WTC11 (cell line): ENCODE measurements around the gene ANKRD13C. TPM values are rescaled to one million over a fixed set of nuclear protein-coding genes. Genes with fewer than 3 reads are reported as not detected.

Source experiments
- ATAC-seq: fragments of 200-7000 bp; cut with Tn5 transposase; 2 replicates; pipeline ENCODE4 v1.10.0; 2021; ENCODE audit warnings: mild to moderate bottlenecking, moderate library complexity
- CTCF ChIA-PET: fragments of 300-600 bp; sonication (Branson Sonifier 250); formaldehyde crosslinking; loops from one replicate; lab custom pipeline; 2021; ENCODE audit warnings: antibody characterized with exemption; lab: Charles Lee
- POLR2A ChIA-PET: fragments of 350-600 bp; sonication (Branson Sonifier 250); formaldehyde crosslinking; loops from one replicate; lab custom pipeline; 2021; ENCODE audit warnings: antibody characterized with exemption; lab: Charles Lee
- DNase-seq: peaks from one replicate; pipeline ENCODE4 v3.0.0; 2021; ENCODE audit warnings: low spot score
- H3K27ac Mint-ChIP-seq: 2 replicates; pipeline ENCODE4 v1.8.0; 2021; ENCODE audit warnings: mixed read lengths
- H3K27me3 Mint-ChIP-seq: 2 replicates; pipeline ENCODE4 v1.8.0; 2021; ENCODE audit warnings: low read depth, mild to moderate bottlenecking, moderate library complexity, mixed read lengths
- H3K36me3 Mint-ChIP-seq: 2 replicates; pipeline ENCODE4 v1.8.0; 2021; ENCODE audit warnings: mixed read lengths
- H3K4me1 Mint-ChIP-seq: 2 replicates; pipeline ENCODE4 v1.8.0; 2022; ENCODE audit warnings: mixed read lengths
- H3K4me3 Mint-ChIP-seq: 2 replicates; pipeline ENCODE4 v1.8.0; 2021; ENCODE audit warnings: mild to moderate bottlenecking, moderate library complexity, mixed read lengths
- H3K9me3 Mint-ChIP-seq: 2 replicates; pipeline ENCODE4 v1.8.0; 2021; ENCODE audit warnings: mixed read lengths
- ATF1 ChIP-seq: sonication (generic); formaldehyde crosslinking; IDR thresholded peaks from 2 replicates; pipeline ENCODE4 v1.8.1; 2023; ENCODE audit warnings: mild to moderate bottlenecking, moderate library complexity, missing genetic modification reagents
- EMX1 ChIP-seq: fragments of 250-450 bp; sonication (Bioruptor Pico); IDR thresholded peaks from 2 replicates; pipeline ENCODE4 v1.8.0; 2021; ENCODE audit warnings: mild to moderate bottlenecking
- FOXK1 ChIP-seq: sonication (generic); formaldehyde crosslinking; IDR thresholded peaks from 2 replicates; pipeline ENCODE4 v1.8.0; 2022; ENCODE audit warnings: mild to moderate bottlenecking, moderate library complexity, missing genetic modification reagents
- GTF2I ChIP-seq: fragments of 250-450 bp; sonication (Bioruptor Pico); conservative IDR thresholded peaks from 2 replicates; pipeline ENCODE4 v1.4.0; 2021; ENCODE audit warnings: mild to moderate bottlenecking
- KAT7 ChIP-seq: sonication (generic); formaldehyde crosslinking; IDR thresholded peaks from 2 replicates; pipeline ENCODE4 v1.8.1; 2023; ENCODE audit warnings: missing genetic modification reagents, mild to moderate bottlenecking, borderline replicate concordance
- MYBL2 ChIP-seq: sonication (generic); formaldehyde crosslinking; IDR thresholded peaks from 2 replicates; pipeline ENCODE4 v1.8.1; 2023; ENCODE audit warnings: mild to moderate bottlenecking, moderate library complexity, missing genetic modification reagents
- NFE2L1 ChIP-seq: sonication (generic); formaldehyde crosslinking; IDR thresholded peaks from 2 replicates; pipeline ENCODE4 v1.8.1; 2023; ENCODE audit warnings: missing genetic modification reagents
- NR2C2 ChIP-seq: sonication (generic); formaldehyde crosslinking; IDR thresholded peaks from 2 replicates; pipeline ENCODE4 v1.8.0; 2022; ENCODE audit warnings: mild to moderate bottlenecking, missing genetic modification reagents
- OVOL2 ChIP-seq: fragments of 250-450 bp; sonication (Bioruptor Pico); IDR thresholded peaks from 2 replicates; pipeline ENCODE4 v1.9.0; 2021; ENCODE audit warnings: mild to moderate bottlenecking, borderline replicate concordance
- SMAD3 ChIP-seq: sonication (generic); formaldehyde crosslinking; IDR thresholded peaks from 2 replicates; pipeline ENCODE4 v1.8.0; 2022; ENCODE audit warnings: missing genetic modification reagents, mild to moderate bottlenecking, borderline replicate concordance
- SMAD4 ChIP-seq: sonication (generic); formaldehyde crosslinking; IDR thresholded peaks from 2 replicates; pipeline ENCODE4 v1.8.0; 2022; ENCODE audit warnings: mild to moderate bottlenecking, missing genetic modification reagents
- TEAD1 ChIP-seq: sonication (generic); formaldehyde crosslinking; IDR thresholded peaks from 2 replicates; pipeline ENCODE4 v1.8.0; 2022; ENCODE audit warnings: mild to moderate bottlenecking, missing genetic modification reagents
- ZNF121 ChIP-seq: sonication (generic); formaldehyde crosslinking; IDR thresholded peaks from 2 replicates; pipeline ENCODE4 v1.8.0; 2023; ENCODE audit warnings: missing genetic modification reagents
- ZNF232 ChIP-seq: sonication (generic); formaldehyde crosslinking; IDR thresholded peaks from 2 replicates; pipeline ENCODE4 v1.8.0; 2022; ENCODE audit warnings: mild to moderate bottlenecking, missing genetic modification reagents
- ZNF423 ChIP-seq: fragments of 250-450 bp; sonication (Bioruptor Pico); IDR thresholded peaks from 2 replicates; pipeline ENCODE4 v2.1.2; 2022; ENCODE audit warnings: mild to moderate bottlenecking, moderate library complexity
- total RNA-seq: library from RNA; stranded (reverse); gene quantifications from 3 replicates; pipeline ENCODE4 v1.2.3, GENCODE V29; 2021
- TF ChIP-seq, protein P1 (sequence below): sonication (generic); formaldehyde crosslinking; IDR thresholded peaks from 2 replicates; pipeline ENCODE4 v1.8.0; 2023; ENCODE audit warnings: mild to moderate bottlenecking, missing genetic modification reagents
- TF ChIP-seq, protein P2 (sequence below): sonication (generic); formaldehyde crosslinking; IDR thresholded peaks from 2 replicates; pipeline ENCODE4 v1.8.0; 2022; ENCODE audit warnings: missing genetic modification reagents
- TF ChIP-seq, protein P3 (sequence below): sonication (generic); formaldehyde crosslinking; IDR thresholded peaks from 2 replicates; pipeline ENCODE4 v1.8.1; 2022; ENCODE audit warnings: low read depth, mild to moderate bottlenecking, moderate library complexity, missing genetic modification reagents, borderline replicate concordance
- TF ChIP-seq, protein P4 (sequence below): sonication (generic); formaldehyde crosslinking; IDR thresholded peaks from 2 replicates; pipeline ENCODE4 v1.8.0; 2023; ENCODE audit warnings: missing genetic modification reagents
- TF ChIP-seq, protein P5 (sequence below): sonication (generic); formaldehyde crosslinking; IDR thresholded peaks from 2 replicates; pipeline ENCODE4 v1.8.0; 2022; ENCODE audit warnings: mild to moderate bottlenecking, missing genetic modification reagents
- TF ChIP-seq, protein P6 (sequence below): sonication (generic); formaldehyde crosslinking; IDR thresholded peaks from 2 replicates; pipeline ENCODE4 v1.8.1; 2023; ENCODE audit warnings: mild to moderate bottlenecking, moderate library complexity, missing genetic modification reagents

The ANKRD13C gene
- total RNA-seq, 1 experiment from 2014 or later, result 22.5 TPM

DNA sequence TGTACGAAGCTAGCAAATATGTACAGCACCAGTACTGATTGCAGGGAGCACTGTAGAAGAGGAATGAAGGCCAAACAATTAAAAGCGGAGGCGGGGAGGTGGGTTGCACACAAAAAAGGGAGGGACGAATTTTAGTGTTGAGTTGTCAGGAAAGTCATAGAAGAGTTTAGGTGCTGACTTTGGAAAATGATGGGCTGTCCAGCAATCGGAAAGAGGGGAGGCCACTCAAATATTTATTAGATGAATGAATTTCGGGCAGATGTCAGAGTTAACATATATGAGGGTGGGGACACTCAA is 537 bp upstream of the ANKRD13C start:
- ChIA-PET POLR2A (interaction anchor here (0.9 to 4.5 kb wide), 5 partner anchors 9 to 149 kb away, joined by 3 to 125 read pairs (median 4); partner anchors contain the start of gene CTH), CTCF (interaction anchor here (1.4 to 3.0 kb wide), 2 partner anchors 56 to 132 kb away, joined by 3 to 19 read pairs; partner anchors contain the start of gene CTH)
- no peak for DNase-seq
- Mint-ChIP-seq H3K27me3 (no peaks in the 10 kb centered on the region), H3K9me3 (no peaks in the 10 kb centered on the region), H3K4me1 (peaks cover 26% of the 10 kb centered on the region)
- TF ChIP-seq ZNF232 (CRISPR knock-in tag) (peak; percentile 15; the same call in 1 of the 2 replicates), TEAD1 (CRISPR knock-in tag) (0 out of 2 replicates have a peak, but pooled peaks have one; percentile 3), ZNF423 (CRISPR knock-in tag) (no peak), NFE2L1 (CRISPR knock-in tag) (no peak), EMX1 (CRISPR knock-in tag) (no peak), GTF2I (CRISPR knock-in tag) (peak; percentile 74; the same call in 1 of the 2 replicates), ATF1 (no peak), MYBL2 (CRISPR knock-in tag) (no peak), FOXK1 (CRISPR knock-in tag) (no peak), KAT7 (CRISPR knock-in tag) (0 out of 2 replicates have a peak, but pooled peaks have one; percentile 81)
- TF ChIP-seq, protein P1, sequence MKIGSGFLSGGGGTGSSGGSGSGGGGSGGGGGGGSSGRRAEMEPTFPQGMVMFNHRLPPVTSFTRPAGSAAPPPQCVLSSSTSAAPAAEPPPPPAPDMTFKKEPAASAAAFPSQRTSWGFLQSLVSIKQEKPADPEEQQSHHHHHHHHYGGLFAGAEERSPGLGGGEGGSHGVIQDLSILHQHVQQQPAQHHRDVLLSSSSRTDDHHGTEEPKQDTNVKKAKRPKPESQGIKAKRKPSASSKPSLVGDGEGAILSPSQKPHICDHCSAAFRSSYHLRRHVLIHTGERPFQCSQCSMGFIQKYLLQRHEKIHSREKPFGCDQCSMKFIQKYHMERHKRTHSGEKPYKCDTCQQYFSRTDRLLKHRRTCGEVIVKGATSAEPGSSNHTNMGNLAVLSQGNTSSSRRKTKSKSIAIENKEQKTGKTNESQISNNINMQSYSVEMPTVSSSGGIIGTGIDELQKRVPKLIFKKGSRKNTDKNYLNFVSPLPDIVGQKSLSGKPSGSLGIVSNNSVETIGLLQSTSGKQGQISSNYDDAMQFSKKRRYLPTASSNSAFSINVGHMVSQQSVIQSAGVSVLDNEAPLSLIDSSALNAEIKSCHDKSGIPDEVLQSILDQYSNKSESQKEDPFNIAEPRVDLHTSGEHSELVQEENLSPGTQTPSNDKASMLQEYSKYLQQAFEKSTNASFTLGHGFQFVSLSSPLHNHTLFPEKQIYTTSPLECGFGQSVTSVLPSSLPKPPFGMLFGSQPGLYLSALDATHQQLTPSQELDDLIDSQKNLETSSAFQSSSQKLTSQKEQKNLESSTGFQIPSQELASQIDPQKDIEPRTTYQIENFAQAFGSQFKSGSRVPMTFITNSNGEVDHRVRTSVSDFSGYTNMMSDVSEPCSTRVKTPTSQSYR (CRISPR knock-in tag), result no peak
- TF ChIP-seq, protein P2, sequence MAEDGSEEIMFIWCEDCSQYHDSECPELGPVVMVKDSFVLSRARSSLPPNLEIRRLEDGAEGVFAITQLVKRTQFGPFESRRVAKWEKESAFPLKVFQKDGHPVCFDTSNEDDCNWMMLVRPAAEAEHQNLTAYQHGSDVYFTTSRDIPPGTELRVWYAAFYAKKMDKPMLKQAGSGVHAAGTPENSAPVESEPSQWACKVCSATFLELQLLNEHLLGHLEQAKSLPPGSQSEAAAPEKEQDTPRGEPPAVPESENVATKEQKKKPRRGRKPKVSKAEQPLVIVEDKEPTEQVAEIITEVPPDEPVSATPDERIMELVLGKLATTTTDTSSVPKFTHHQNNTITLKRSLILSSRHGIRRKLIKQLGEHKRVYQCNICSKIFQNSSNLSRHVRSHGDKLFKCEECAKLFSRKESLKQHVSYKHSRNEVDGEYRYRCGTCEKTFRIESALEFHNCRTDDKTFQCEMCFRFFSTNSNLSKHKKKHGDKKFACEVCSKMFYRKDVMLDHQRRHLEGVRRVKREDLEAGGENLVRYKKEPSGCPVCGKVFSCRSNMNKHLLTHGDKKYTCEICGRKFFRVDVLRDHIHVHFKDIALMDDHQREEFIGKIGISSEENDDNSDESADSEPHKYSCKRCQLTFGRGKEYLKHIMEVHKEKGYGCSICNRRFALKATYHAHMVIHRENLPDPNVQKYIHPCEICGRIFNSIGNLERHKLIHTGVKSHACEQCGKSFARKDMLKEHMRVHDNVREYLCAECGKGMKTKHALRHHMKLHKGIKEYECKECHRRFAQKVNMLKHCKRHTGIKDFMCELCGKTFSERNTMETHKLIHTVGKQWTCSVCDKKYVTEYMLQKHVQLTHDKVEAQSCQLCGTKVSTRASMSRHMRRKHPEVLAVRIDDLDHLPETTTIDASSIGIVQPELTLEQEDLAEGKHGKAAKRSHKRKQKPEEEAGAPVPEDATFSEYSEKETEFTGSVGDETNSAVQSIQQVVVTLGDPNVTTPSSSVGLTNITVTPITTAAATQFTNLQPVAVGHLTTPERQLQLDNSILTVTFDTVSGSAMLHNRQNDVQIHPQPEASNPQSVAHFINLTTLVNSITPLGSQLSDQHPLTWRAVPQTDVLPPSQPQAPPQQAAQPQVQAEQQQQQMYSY, result no peak
- TF ChIP-seq, protein P3, sequence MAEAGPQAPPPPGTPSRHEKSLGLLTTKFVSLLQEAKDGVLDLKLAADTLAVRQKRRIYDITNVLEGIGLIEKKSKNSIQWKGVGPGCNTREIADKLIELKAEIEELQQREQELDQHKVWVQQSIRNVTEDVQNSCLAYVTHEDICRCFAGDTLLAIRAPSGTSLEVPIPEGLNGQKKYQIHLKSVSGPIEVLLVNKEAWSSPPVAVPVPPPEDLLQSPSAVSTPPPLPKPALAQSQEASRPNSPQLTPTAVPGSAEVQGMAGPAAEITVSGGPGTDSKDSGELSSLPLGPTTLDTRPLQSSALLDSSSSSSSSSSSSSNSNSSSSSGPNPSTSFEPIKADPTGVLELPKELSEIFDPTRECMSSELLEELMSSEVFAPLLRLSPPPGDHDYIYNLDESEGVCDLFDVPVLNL, result no peak
- TF ChIP-seq, protein P4, sequence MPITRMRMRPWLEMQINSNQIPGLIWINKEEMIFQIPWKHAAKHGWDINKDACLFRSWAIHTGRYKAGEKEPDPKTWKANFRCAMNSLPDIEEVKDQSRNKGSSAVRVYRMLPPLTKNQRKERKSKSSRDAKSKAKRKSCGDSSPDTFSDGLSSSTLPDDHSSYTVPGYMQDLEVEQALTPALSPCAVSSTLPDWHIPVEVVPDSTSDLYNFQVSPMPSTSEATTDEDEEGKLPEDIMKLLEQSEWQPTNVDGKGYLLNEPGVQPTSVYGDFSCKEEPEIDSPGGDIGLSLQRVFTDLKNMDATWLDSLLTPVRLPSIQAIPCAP (CRISPR knock-in tag), result no peak
- TF ChIP-seq, all 79 proteins: peak for 4
- no peak for ATAC-seq
- peak overlapping the region; percentile 99 for H3K27ac Mint-ChIP-seq
- H3K36me3 Mint-ChIP-seq, result 0 out of 2 replicates have a peak, but pooled peaks cover 2% of the 10 kb centered on the region
- peak overlapping the region; percentile 89 for H3K4me3 Mint-ChIP-seq

DNA sequence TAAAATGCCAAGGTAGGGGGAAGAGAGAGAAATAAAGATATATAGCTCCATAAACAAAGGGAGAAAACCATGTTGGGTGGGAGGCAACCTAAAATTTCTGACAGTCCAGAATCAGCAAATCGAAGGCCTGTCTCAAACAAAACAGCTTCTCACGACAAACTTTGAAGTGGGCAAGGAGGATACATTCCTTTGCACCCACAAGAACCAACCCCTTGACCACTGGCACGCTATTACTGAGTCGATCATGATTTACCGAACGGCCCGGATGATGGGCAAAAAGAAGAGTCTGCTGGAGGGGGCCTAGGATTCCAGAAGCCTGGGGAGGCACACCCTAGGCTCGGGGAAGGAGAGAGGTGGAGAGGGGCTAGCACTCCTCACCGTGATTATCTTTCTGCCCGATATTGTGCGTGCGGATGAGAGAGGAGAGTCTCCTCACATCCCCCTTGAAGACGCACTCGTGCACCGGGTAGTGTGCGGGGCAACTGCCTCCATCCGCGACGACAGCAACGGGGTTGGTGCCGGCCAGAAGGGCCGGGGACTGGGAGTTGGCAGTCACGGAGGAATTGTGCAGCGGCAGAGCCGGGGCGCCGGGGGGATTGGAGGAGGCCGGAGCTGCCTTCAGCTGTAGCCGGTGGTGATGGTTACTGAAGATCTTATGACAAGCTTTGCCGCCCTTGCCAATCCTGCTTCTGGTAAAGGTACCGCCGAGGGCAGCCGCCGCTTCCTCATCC is 756 bp downstream of the ANKRD13C start:
- Mint-ChIP-seq H3K9me3 (no peaks in the 10 kb centered on the region), H3K4me1 (peaks cover 26% of the 10 kb centered on the region), H3K4me3 (peak overlapping the region; percentile 89), H3K36me3 (0 out of 2 replicates have a peak, but pooled peaks cover 2% of the 10 kb centered on the region), H3K27ac (peak overlapping the region; percentile 92), H3K27me3 (no peaks in the 10 kb centered on the region)
- ATAC-seq, result peak; percentile 10
- CTCF ChIA-PET, result interaction anchor here (1.4 to 3.0 kb wide), 3 partner anchors 37 to 133 kb away, joined by 3 to 19 read pairs (median 3); partner anchors contain the start of gene CTH
- POLR2A ChIA-PET, result interaction anchor here (0.6 to 4.5 kb wide), 9 partner anchors 8 to 147 kb away, joined by 3 to 125 read pairs (median 3); partner anchors contain the start of gene CTH
- DNase-seq, result peak; percentile 35
- TF ChIP-seq ZNF121 (CRISPR knock-in tag) (no peak), SMAD4 (CRISPR knock-in tag) (no peak), SMAD3 (CRISPR knock-in tag) (no peak), NR2C2 (CRISPR knock-in tag) (no peak), OVOL2 (CRISPR knock-in tag) (no peak), ATF1 (0 out of 2 replicates have a peak, but pooled peaks have one; percentile 17)
- TF ChIP-seq, protein P5, sequence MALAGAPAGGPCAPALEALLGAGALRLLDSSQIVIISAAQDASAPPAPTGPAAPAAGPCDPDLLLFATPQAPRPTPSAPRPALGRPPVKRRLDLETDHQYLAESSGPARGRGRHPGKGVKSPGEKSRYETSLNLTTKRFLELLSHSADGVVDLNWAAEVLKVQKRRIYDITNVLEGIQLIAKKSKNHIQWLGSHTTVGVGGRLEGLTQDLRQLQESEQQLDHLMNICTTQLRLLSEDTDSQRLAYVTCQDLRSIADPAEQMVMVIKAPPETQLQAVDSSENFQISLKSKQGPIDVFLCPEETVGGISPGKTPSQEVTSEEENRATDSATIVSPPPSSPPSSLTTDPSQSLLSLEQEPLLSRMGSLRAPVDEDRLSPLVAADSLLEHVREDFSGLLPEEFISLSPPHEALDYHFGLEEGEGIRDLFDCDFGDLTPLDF (CRISPR knock-in tag), result peak; percentile 12; the same call in 1 of the 2 replicates
- TF ChIP-seq, protein P6, sequence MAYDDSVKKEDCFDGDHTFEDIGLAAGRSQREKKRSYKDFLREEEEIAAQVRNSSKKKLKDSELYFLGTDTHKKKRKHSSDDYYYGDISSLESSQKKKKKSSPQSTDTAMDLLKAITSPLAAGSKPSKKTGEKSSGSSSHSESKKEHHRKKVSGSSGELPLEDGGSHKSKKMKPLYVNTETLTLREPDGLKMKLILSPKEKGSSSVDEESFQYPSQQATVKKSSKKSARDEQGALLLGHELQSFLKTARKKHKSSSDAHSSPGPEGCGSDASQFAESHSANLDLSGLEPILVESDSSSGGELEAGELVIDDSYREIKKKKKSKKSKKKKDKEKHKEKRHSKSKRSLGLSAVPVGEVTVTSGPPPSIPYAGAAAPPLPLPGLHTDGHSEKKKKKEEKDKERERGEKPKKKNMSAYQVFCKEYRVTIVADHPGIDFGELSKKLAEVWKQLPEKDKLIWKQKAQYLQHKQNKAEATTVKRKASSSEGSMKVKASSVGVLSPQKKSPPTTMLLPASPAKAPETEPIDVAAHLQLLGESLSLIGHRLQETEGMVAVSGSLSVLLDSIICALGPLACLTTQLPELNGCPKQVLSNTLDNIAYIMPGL (CRISPR knock-in tag), result peak; percentile 35; the same call in 1 of the 2 replicates
